Neural cell (in vitro differentiated cells): ENCODE data around the gene ARMC2. TPM values are rescaled to one million over a fixed set of nuclear protein-coding genes. Genes with fewer than 3 reads are reported as not detected.

Experiments
- H2AFZ ChIP-seq: fragments of 200-600, 300-800 bp; sonication (generic), shearing (Covaris generic); 2 replicates; pipeline ENCODE4 v1.6.0; 2014; ENCODE audit warnings: low read depth, mild to moderate bottlenecking, antibody characterized with exemption, low read length, moderate library complexity
- H3F3A ChIP-seq: fragments of 200-600 bp; shearing (Covaris generic); 2 replicates; pipeline ENCODE4 v1.6.1; 2016; ENCODE audit warnings: mild to moderate bottlenecking, moderate library complexity, mixed read lengths, antibody characterized with exemption, low read length; ENCODE audit not compliant: insufficient read depth, poor library complexity, severe bottlenecking
- H3K27ac ChIP-seq: fragments of 200-600, 300-800 bp; sonication (generic), shearing (Covaris generic); 2 replicates; pipeline ENCODE4 v1.5.1; 2014; ENCODE audit warnings: mild to moderate bottlenecking, low read length, moderate library complexity
- H3K27me3 ChIP-seq: fragments of 300-800, 200-600 bp; sonication (generic), shearing (Covaris generic); 2 replicates; pipeline ENCODE4 v1.6.0; 2014; ENCODE audit warnings: mild to moderate bottlenecking, low read depth, low read length, moderate library complexity; ENCODE audit not compliant: insufficient read depth
- H3K36me3 ChIP-seq: fragments of 300-800, 200-600 bp; sonication (generic), shearing (Covaris generic); 2 replicates; pipeline ENCODE4 v1.5.1; 2014; ENCODE audit warnings: mild to moderate bottlenecking, antibody characterized with exemption, low read length, moderate library complexity; ENCODE audit not compliant: insufficient read depth
- H3K4me2 ChIP-seq: fragments of 300-800, 200-600 bp; sonication (generic), shearing (Covaris generic); 2 replicates; pipeline ENCODE4 v1.6.0; 2014; ENCODE audit warnings: mild to moderate bottlenecking, low read length
- H3K4me3 ChIP-seq: fragments of 300-800, 200-600 bp; sonication (generic), shearing (Covaris generic); 2 replicates; pipeline ENCODE4 v1.5.1; 2014; ENCODE audit warnings: mild to moderate bottlenecking, low read length, moderate library complexity
- H3K79me2 ChIP-seq: fragments of 200-600 bp; shearing (Covaris generic); replicated peaks from 2 replicates; pipeline ENCODE4 v1.6.0; 2014; ENCODE audit warnings: mild to moderate bottlenecking, low read length, moderate library complexity; ENCODE audit not compliant: insufficient read depth
- H3K9ac ChIP-seq: fragments of 300-800, 200-600 bp; sonication (generic), shearing (Covaris generic); 2 replicates; pipeline ENCODE4 v1.6.1; 2016; ENCODE audit warnings: mild to moderate bottlenecking, low read length, mixed read lengths
- H3K9me2 ChIP-seq: fragments of 200-600 bp; shearing (Covaris generic); 2 replicates; pipeline ENCODE4 v1.6.1; 2016; ENCODE audit warnings: mild to moderate bottlenecking, low read length, mixed read lengths; ENCODE audit not compliant: insufficient read depth
- H3K9me3 ChIP-seq: fragments of 200-600, 300-800 bp; sonication (generic), shearing (Covaris generic); 2 replicates; pipeline ENCODE4 v1.6.1; 2016; ENCODE audit warnings: mild to moderate bottlenecking, mixed run types, low read length, moderate library complexity, mixed read lengths
- H4K20me1 ChIP-seq: fragments of 200-600 bp; shearing (Covaris generic); 2 replicates; pipeline ENCODE4 v1.6.1; 2016; ENCODE audit warnings: mild to moderate bottlenecking, mixed run types; ENCODE audit not compliant: insufficient read depth
- EP300 ChIP-seq: fragments of 450-650 bp; conservative IDR thresholded peaks from 2 replicates; pipeline ENCODE4 v1.6.1; 2014; ENCODE audit warnings: antibody characterized with exemption, mild to moderate bottlenecking, moderate library complexity; ENCODE audit not compliant: poor library complexity, severe bottlenecking
- EZH2 ChIP-seq: fragments of 200-600, 300-800 bp; shearing (Covaris generic), sonication (generic); IDR thresholded peaks from 2 replicates; pipeline ENCODE4 v1.6.1; 2014; ENCODE audit warnings: antibody characterized with exemption, low read length, borderline replicate concordance, mild to moderate bottlenecking; ENCODE audit not compliant: insufficient read depth, poor library complexity, severe bottlenecking
- MXI1 ChIP-seq: fragments of 450-650 bp; conservative IDR thresholded peaks from 2 replicates; pipeline ENCODE4 v1.6.1; 2014; ENCODE audit warnings: antibody characterized with exemption, mild to moderate bottlenecking; ENCODE audit not compliant: poor library complexity, severe bottlenecking
- POLR2AphosphoS5 ChIP-seq: IDR thresholded peaks from 2 replicates; pipeline ENCODE4 v1.6.1; 2012
- RAD21 ChIP-seq: fragments of 450-650 bp; conservative IDR thresholded peaks from 2 replicates; pipeline ENCODE4 v1.6.1; 2014; ENCODE audit warnings: antibody characterized with exemption, mild to moderate bottlenecking, moderate library complexity
- SMC3 ChIP-seq: fragments of 450-650 bp; conservative IDR thresholded peaks from 2 replicates; pipeline ENCODE4 v1.6.1; 2014; ENCODE audit warnings: antibody characterized with exemption, mild to moderate bottlenecking, moderate library complexity; ENCODE audit not compliant: poor library complexity
- TAF1 ChIP-seq: IDR thresholded peaks from 2 replicates; pipeline ENCODE4 v1.6.1; 2012; ENCODE audit warnings: low read depth
- polyA plus RNA-seq: library from polyadenylated mRNA; depleted of rRNA; stranded (reverse); fragments of >200 nt; gene quantifications from 2 replicates; pipeline ENCODE4 v1.2.3, GENCODE V29; 2014
- TF ChIP-seq, protein P1 (sequence below): fragments of 450-650 bp; IDR thresholded peaks from 2 replicates; pipeline ENCODE4 v1.5.1; 2014; ENCODE audit warnings: antibody characterized with exemption, mild to moderate bottlenecking, moderate library complexity; ENCODE audit not compliant: poor library complexity, severe bottlenecking
- TF ChIP-seq, protein P2 (sequence below): IDR thresholded peaks from 2 replicates; pipeline ENCODE4 v1.6.1; 2012; ENCODE audit warnings: borderline replicate concordance

ARMC2 gene
- polyA plus RNA-seq, 1 donor from 2014 or later, result 18.6 TPM

- Histone ChIP-seq H3F3A (no peaks in the 10 kb centered on the region), H2AFZ (no peak overlapping the region), H3K9me3 (no peaks in the 10 kb centered on the region), H3K4me3 (no peak overlapping the region), H3K27ac (no peak overlapping the region), H3K9ac (no peak overlapping the region), H4K20me1 (no peaks in the 10 kb centered on the region), H3K36me3 (no peaks in the 10 kb centered on the region), H3K27me3 (no peaks in the 10 kb centered on the region), H3K79me2 (no peaks in the 10 kb centered on the region), H3K9me2 (no peaks in the 10 kb centered on the region), H3K4me2 (no peak overlapping the region)
- TF ChIP-seq, protein P1, sequence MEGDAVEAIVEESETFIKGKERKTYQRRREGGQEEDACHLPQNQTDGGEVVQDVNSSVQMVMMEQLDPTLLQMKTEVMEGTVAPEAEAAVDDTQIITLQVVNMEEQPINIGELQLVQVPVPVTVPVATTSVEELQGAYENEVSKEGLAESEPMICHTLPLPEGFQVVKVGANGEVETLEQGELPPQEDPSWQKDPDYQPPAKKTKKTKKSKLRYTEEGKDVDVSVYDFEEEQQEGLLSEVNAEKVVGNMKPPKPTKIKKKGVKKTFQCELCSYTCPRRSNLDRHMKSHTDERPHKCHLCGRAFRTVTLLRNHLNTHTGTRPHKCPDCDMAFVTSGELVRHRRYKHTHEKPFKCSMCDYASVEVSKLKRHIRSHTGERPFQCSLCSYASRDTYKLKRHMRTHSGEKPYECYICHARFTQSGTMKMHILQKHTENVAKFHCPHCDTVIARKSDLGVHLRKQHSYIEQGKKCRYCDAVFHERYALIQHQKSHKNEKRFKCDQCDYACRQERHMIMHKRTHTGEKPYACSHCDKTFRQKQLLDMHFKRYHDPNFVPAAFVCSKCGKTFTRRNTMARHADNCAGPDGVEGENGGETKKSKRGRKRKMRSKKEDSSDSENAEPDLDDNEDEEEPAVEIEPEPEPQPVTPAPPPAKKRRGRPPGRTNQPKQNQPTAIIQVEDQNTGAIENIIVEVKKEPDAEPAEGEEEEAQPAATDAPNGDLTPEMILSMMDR, result no peak
- no peak for TF ChIP-seq TAF1
- TF ChIP-seq, protein P2, sequence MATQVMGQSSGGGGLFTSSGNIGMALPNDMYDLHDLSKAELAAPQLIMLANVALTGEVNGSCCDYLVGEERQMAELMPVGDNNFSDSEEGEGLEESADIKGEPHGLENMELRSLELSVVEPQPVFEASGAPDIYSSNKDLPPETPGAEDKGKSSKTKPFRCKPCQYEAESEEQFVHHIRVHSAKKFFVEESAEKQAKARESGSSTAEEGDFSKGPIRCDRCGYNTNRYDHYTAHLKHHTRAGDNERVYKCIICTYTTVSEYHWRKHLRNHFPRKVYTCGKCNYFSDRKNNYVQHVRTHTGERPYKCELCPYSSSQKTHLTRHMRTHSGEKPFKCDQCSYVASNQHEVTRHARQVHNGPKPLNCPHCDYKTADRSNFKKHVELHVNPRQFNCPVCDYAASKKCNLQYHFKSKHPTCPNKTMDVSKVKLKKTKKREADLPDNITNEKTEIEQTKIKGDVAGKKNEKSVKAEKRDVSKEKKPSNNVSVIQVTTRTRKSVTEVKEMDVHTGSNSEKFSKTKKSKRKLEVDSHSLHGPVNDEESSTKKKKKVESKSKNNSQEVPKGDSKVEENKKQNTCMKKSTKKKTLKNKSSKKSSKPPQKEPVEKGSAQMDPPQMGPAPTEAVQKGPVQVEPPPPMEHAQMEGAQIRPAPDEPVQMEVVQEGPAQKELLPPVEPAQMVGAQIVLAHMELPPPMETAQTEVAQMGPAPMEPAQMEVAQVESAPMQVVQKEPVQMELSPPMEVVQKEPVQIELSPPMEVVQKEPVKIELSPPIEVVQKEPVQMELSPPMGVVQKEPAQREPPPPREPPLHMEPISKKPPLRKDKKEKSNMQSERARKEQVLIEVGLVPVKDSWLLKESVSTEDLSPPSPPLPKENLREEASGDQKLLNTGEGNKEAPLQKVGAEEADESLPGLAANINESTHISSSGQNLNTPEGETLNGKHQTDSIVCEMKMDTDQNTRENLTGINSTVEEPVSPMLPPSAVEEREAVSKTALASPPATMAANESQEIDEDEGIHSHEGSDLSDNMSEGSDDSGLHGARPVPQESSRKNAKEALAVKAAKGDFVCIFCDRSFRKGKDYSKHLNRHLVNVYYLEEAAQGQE, result no peak
- TF ChIP-seq EP300, result no peak
- TF ChIP-seq MXI1, result no peak
- TF ChIP-seq POLR2AphosphoS5, result no peak
- TF ChIP-seq RAD21, result no peak
- TF ChIP-seq EZH2, result no peak
Measured at GRCh38 chr6:108832738-108833137, 15.5 kb upstream of the ARMC2 start.

- H3K4me3 ChIP-seq, result no peak overlapping the region
Measured at GRCh38 chr6:108835218-108835850, 12.9 kb upstream of the ARMC2 start.

More at GRCh38 chr6:108835218-108835850, 12.9 kb upstream of the ARMC2 start:
- H3K27me3 ChIP-seq, result no peaks in the 10 kb centered on the region
- H3K9ac ChIP-seq, result no peak overlapping the region
- H2AFZ ChIP-seq, result no peak overlapping the region
- no peaks in the 10 kb centered on the region for H3K9me3 ChIP-seq
- H3K4me2 ChIP-seq, result no peak overlapping the region
- H3K27ac ChIP-seq, result no peak overlapping the region
- H3K9me2 ChIP-seq, result no peaks in the 10 kb centered on the region
- no peaks in the 10 kb centered on the region for H3K36me3 ChIP-seq
- H3K79me2 ChIP-seq, result no peaks in the 10 kb centered on the region
- no peaks in the 10 kb centered on the region for H3F3A ChIP-seq
- no peaks in the 10 kb centered on the region for H4K20me1 ChIP-seq
- TF ChIP-seq, protein P1, result peak; percentile 62
- TF ChIP-seq, protein P2, result no peak
- TF ChIP-seq SMC3 (peak; percentile 57), POLR2AphosphoS5 (no peak), RAD21 (peak; percentile 38)
